Measurements from ENCODE around the gene SRGAP2B.
"Not testable (repeated sequence)": the region's sequence is repeated elsewhere in the genome, so short reads cannot be mapped to it uniquely, and the experiment has no call there.

Gene SRGAP2B

GRCh38 chr1:144922785-144923184, 172.3 kb downstream of the SRGAP2B start:
- H3K4me3 ChIP-seq (ENCODE audit: low read length); H3K4me2 ChIP-seq (ENCODE audit: low read length); H3K9ac ChIP-seq (ENCODE audit: low read depth, low read length); H3K27me3 ChIP-seq (ENCODE audit: control insufficient read depth, insufficient read depth, low read length); H3K9me3 ChIP-seq (replicated peaks; ENCODE audit: low read length); H3K36me3 ChIP-seq (ENCODE audit: insufficient read depth, low read length); H3K4me1 ChIP-seq (ENCODE audit: control insufficient read depth, insufficient read depth, low read length): not testable (repeated sequence)

GRCh38 chr1:144919106-144919505, 176.0 kb downstream of the SRGAP2B start:
- H3K4me1 ChIP-seq (ENCODE audit: control insufficient read depth, insufficient read depth, low read length); H3K4me3 ChIP-seq (ENCODE audit: low read length); H3K27me3 ChIP-seq (ENCODE audit: control insufficient read depth, insufficient read depth, low read length); H3K9ac ChIP-seq (ENCODE audit: low read depth, low read length); H3K36me3 ChIP-seq (ENCODE audit: insufficient read depth, low read length); H3K4me2 ChIP-seq (ENCODE audit: low read length); H3K9me3 ChIP-seq (replicated peaks; ENCODE audit: low read length): not testable (repeated sequence)

- not testable (repeated sequence) for H3K4me2 ChIP-seq (ENCODE audit: low read length); H3K9me3 ChIP-seq (replicated peaks; ENCODE audit: low read length); H3K9ac ChIP-seq (ENCODE audit: low read depth, low read length); H3K4me3 ChIP-seq (ENCODE audit: low read length); H3K27me3 ChIP-seq (ENCODE audit: control insufficient read depth, insufficient read depth, low read length); H3K4me1 ChIP-seq (ENCODE audit: control insufficient read depth, insufficient read depth, low read length); H3K36me3 ChIP-seq (ENCODE audit: insufficient read depth, low read length)
Observed at GRCh38 chr1:144918027-144918603, 177.0 kb downstream of the SRGAP2B start.

- H3K4me2 ChIP-seq (ENCODE audit: low read length); H3K9ac ChIP-seq (ENCODE audit: low read depth, low read length): not testable (repeated sequence)
Observed at GRCh38 chr1:144917154-144918026, 177.7 kb downstream of the SRGAP2B start.

GRCh38 chr1:144913977-144914734, 181.0 kb downstream of the SRGAP2B start:
- H3K9me3 ChIP-seq (replicated peaks; ENCODE audit: low read length), result not testable (repeated sequence)

More at GRCh38 chr1:144917154-144918026, 177.7 kb downstream of the SRGAP2B start:
- not testable (repeated sequence) for H3K27me3 ChIP-seq (ENCODE audit: control insufficient read depth, insufficient read depth, low read length); H3K4me3 ChIP-seq (ENCODE audit: low read length); H3K4me1 ChIP-seq (ENCODE audit: control insufficient read depth, insufficient read depth, low read length); H3K9me3 ChIP-seq (replicated peaks; ENCODE audit: low read length); H3K36me3 ChIP-seq (ENCODE audit: insufficient read depth, low read length)

GRCh38 chr1:144913458-144913857, 181.7 kb downstream of the SRGAP2B start:
- not testable (repeated sequence) for H3K4me2 ChIP-seq (ENCODE audit: low read length); H3K27me3 ChIP-seq (ENCODE audit: control insufficient read depth, insufficient read depth, low read length); H3K36me3 ChIP-seq (ENCODE audit: insufficient read depth, low read length); H3K4me1 ChIP-seq (ENCODE audit: control insufficient read depth, insufficient read depth, low read length); H3K9me3 ChIP-seq (replicated peaks; ENCODE audit: low read length); H3K4me3 ChIP-seq (ENCODE audit: low read length); H3K9ac ChIP-seq (ENCODE audit: low read depth, low read length)

More at GRCh38 chr1:144913977-144914734, 181.0 kb downstream of the SRGAP2B start:
- not testable (repeated sequence) for H3K36me3 ChIP-seq (ENCODE audit: insufficient read depth, low read length); H3K4me1 ChIP-seq (ENCODE audit: control insufficient read depth, insufficient read depth, low read length); H3K4me3 ChIP-seq (ENCODE audit: low read length); H3K27me3 ChIP-seq (ENCODE audit: control insufficient read depth, insufficient read depth, low read length); H3K4me2 ChIP-seq (ENCODE audit: low read length); H3K9ac ChIP-seq (ENCODE audit: low read depth, low read length)

- not testable (repeated sequence) for H3K4me1 ChIP-seq (ENCODE audit: control insufficient read depth, insufficient read depth, low read length); H3K9me3 ChIP-seq (replicated peaks; ENCODE audit: low read length); H3K4me3 ChIP-seq (ENCODE audit: low read length); H3K4me2 ChIP-seq (ENCODE audit: low read length); H3K36me3 ChIP-seq (ENCODE audit: insufficient read depth, low read length); H3K9ac ChIP-seq (ENCODE audit: low read depth, low read length); H3K27me3 ChIP-seq (ENCODE audit: control insufficient read depth, insufficient read depth, low read length)
Observed at GRCh38 chr1:144910729-144911128, 184.4 kb downstream of the SRGAP2B start.

- H3K36me3 ChIP-seq (ENCODE audit: insufficient read depth, low read length); H3K9me3 ChIP-seq (replicated peaks; ENCODE audit: low read length); H3K4me3 ChIP-seq (ENCODE audit: low read length); H3K4me1 ChIP-seq (ENCODE audit: control insufficient read depth, insufficient read depth, low read length); H3K27me3 ChIP-seq (ENCODE audit: control insufficient read depth, insufficient read depth, low read length); H3K4me2 ChIP-seq (ENCODE audit: low read length); H3K9ac ChIP-seq (ENCODE audit: low read depth, low read length): not testable (repeated sequence)
Observed at GRCh38 chr1:144900841-144901240, 194.3 kb downstream of the SRGAP2B start.

- not testable (repeated sequence) for H3K9ac ChIP-seq (ENCODE audit: low read depth, low read length); H3K4me1 ChIP-seq (ENCODE audit: control insufficient read depth, insufficient read depth, low read length); H3K4me2 ChIP-seq (ENCODE audit: low read length); H3K4me3 ChIP-seq (ENCODE audit: low read length); H3K27me3 ChIP-seq (ENCODE audit: control insufficient read depth, insufficient read depth, low read length); H3K9me3 ChIP-seq (replicated peaks; ENCODE audit: low read length); H3K36me3 ChIP-seq (ENCODE audit: insufficient read depth, low read length)
Observed at GRCh38 chr1:144894454-144895201, 200.5 kb downstream of the SRGAP2B start.

GRCh38 chr1:144893710-144894438, 201.3 kb downstream of the SRGAP2B start:
- H3K4me2 ChIP-seq (ENCODE audit: low read length); H3K4me1 ChIP-seq (ENCODE audit: control insufficient read depth, insufficient read depth, low read length); H3K4me3 ChIP-seq (ENCODE audit: low read length); H3K36me3 ChIP-seq (ENCODE audit: insufficient read depth, low read length); H3K9me3 ChIP-seq (replicated peaks; ENCODE audit: low read length); H3K9ac ChIP-seq (ENCODE audit: low read depth, low read length); H3K27me3 ChIP-seq (ENCODE audit: control insufficient read depth, insufficient read depth, low read length): not testable (repeated sequence)

- H3K27me3 ChIP-seq (ENCODE audit: control insufficient read depth, insufficient read depth, low read length); H3K4me2 ChIP-seq (ENCODE audit: low read length); H3K4me1 ChIP-seq (ENCODE audit: control insufficient read depth, insufficient read depth, low read length); H3K9ac ChIP-seq (ENCODE audit: low read depth, low read length); H3K36me3 ChIP-seq (ENCODE audit: insufficient read depth, low read length); H3K9me3 ChIP-seq (replicated peaks; ENCODE audit: low read length); H3K4me3 ChIP-seq (ENCODE audit: low read length): not testable (repeated sequence)
Observed at GRCh38 chr1:144893062-144893461, 202.1 kb downstream of the SRGAP2B start.

Measured in skeletal muscle satellite cell (primary cell).